GM12878 (cell line): ENCODE data around the gene STK32B. TPM values are rescaled to one million over a fixed set of nuclear protein-coding genes. Genes with fewer than 3 reads are reported as not detected.

ENCODE experiments used
- ATAC-seq: fragments of 200-7000 bp; cut with Tn5 transposase; 3 replicates; pipeline ENCODE4 v1.9.1; 2020; ENCODE audit warnings: mild to moderate bottlenecking, moderate library complexity
- BruUV-seq: library from RNA; stranded (reverse); fragments of 400-500 nt; replicated peaks from 2 replicates; lab custom pipeline; 2021; lab: Mats Ljungman, UMichigan
- CTCF ChIA-PET: fragments of 300-600 bp; sonication (Branson Sonifier 250); formaldehyde crosslinking; extraction: SDS; loops from one replicate; lab custom pipeline; 2021; ENCODE audit warnings: inconsistent platforms; lab: Yijun Ruan, JAX
- POLR2A ChIA-PET: fragments of 350-600 bp; formaldehyde crosslinking; extraction: SDS; loops from one replicate; lab custom pipeline; 2021; ENCODE audit warnings: inconsistent platforms; lab: Charles Lee
- RAD21 ChIA-PET: fragments of 300-600 bp; sonication (Branson Sonifier 250); formaldehyde crosslinking; loops from one replicate; lab custom pipeline; 2023; ENCODE audit warnings: antibody characterized with exemption; ENCODE audit not compliant: unreplicated experiment; lab: Charles Lee
- SMC1A ChIA-PET: fragments of 300-600 bp; sonication (Branson Sonifier 250); formaldehyde crosslinking; loops from one replicate; lab custom pipeline; 2023; ENCODE audit not compliant: unreplicated experiment, uncharacterized antibody; lab: Charles Lee
- DNase-seq: peaks from one replicate; pipeline ENCODE4 v3.0.0-alpha.2; 2011; ENCODE audit warnings: low read depth, low spot score
- FAIRE-seq: peaks from 3 replicates; lab custom pipeline; 2011; peaks lifted over from hg19 to GRCh38; lab: Jason Lieb, UNC
- H2AFZ ChIP-seq: 2 replicates; pipeline ENCODE4 v1.6.0; 2011; ENCODE audit warnings: low read depth, low read length, control low read depth; ENCODE audit not compliant: control insufficient read depth
- H3K27ac ChIP-seq: 2 replicates; pipeline ENCODE4 v1.5.1; 2011; ENCODE audit warnings: control low read depth; ENCODE audit not compliant: control insufficient read depth, insufficient read depth
- H3K27me3 ChIP-seq, 2 experiments: replicated peaks in 1 of 2; 2 replicates each; pipeline versions ENCODE4 v1.6.0 to v1.6.1; 2011; ENCODE audit warnings: low read length in 1 of 2; ENCODE audit not compliant: control insufficient read depth in 2 of 2, insufficient read depth in 2 of 2
- H3K36me3 ChIP-seq, 2 experiments: 2 replicates each; pipeline ENCODE4 v1.5.1; 2011; ENCODE audit warnings: low read length in 1 of 2; ENCODE audit not compliant: control insufficient read depth in 2 of 2, insufficient read depth in 2 of 2
- H3K4me1 ChIP-seq: 2 replicates; pipeline ENCODE4 v1.6.1; 2011; ENCODE audit warnings: mild to moderate bottlenecking, low read length, moderate library complexity, mixed read lengths; ENCODE audit not compliant: control insufficient read depth, insufficient read depth
- H3K4me2 ChIP-seq: 2 replicates; pipeline ENCODE4 v1.6.0; 2011; ENCODE audit warnings: control low read depth; ENCODE audit not compliant: control insufficient read depth, insufficient read depth
- H3K4me3 ChIP-seq: fragments of 200-600 bp; sonication (generic); 2 replicates; pipeline ENCODE4 v1.5.1; 2016
- H3K79me2 ChIP-seq: 2 replicates; pipeline ENCODE4 v1.6.0; 2011; ENCODE audit warnings: low read length; ENCODE audit not compliant: control insufficient read depth, insufficient read depth
- H3K9ac ChIP-seq: 2 replicates; pipeline ENCODE4 v1.8.0; 2011; ENCODE audit warnings: low read length, control low read depth, mixed read lengths; ENCODE audit not compliant: control insufficient read depth, insufficient read depth
- H3K9me3 ChIP-seq: replicated peaks from 3 replicates; pipeline ENCODE4 v1.5.1; 2011; ENCODE audit warnings: mild to moderate bottlenecking, low read length; ENCODE audit not compliant: control insufficient read depth, insufficient read depth
- H4K20me1 ChIP-seq: 2 replicates; pipeline ENCODE4 v1.6.0; 2011; ENCODE audit not compliant: control insufficient read depth, insufficient read depth
- ATF7 ChIP-seq: fragments of 450-650 bp; IDR thresholded peaks from 2 replicates; pipeline ENCODE4 v1.6.1; 2016; ENCODE audit warnings: low read depth, mild to moderate bottlenecking
- BCLAF1 ChIP-seq: fragments of 450-650 bp; IDR thresholded peaks from 2 replicates; pipeline ENCODE4 v1.6.1; 2017; ENCODE audit warnings: antibody characterized with exemption, mild to moderate bottlenecking, moderate library complexity
- CHD4 ChIP-seq: fragments of 200-600 bp; sonication (generic); IDR thresholded peaks from 2 replicates; pipeline ENCODE4 v1.6.1; 2016; ENCODE audit warnings: mild to moderate bottlenecking
- CUX1 ChIP-seq: IDR thresholded peaks from 2 replicates; pipeline ENCODE4 v1.6.1; 2012; ENCODE audit warnings: improper control_type of control experiment, low read depth, low read length; ENCODE audit not compliant: insufficient replicate concordance
- GATAD2B ChIP-seq: fragments of 450-650 bp; conservative IDR thresholded peaks from 2 replicates; pipeline ENCODE4 v1.6.1; 2017; ENCODE audit warnings: low read depth, mild to moderate bottlenecking, moderate library complexity
- NFIC ChIP-seq: IDR thresholded peaks from 2 replicates; pipeline ENCODE4 v1.6.1; 2012; ENCODE audit warnings: low read depth, mild to moderate bottlenecking, inconsistent platforms, low read length, moderate library complexity
- NFXL1 ChIP-seq: fragments of 450-650 bp; IDR thresholded peaks from 2 replicates; pipeline ENCODE4 v1.6.1; 2017; ENCODE audit warnings: antibody characterized with exemption, mild to moderate bottlenecking, borderline replicate concordance
- PAX8 ChIP-seq: fragments of 450-650 bp; IDR thresholded peaks from 2 replicates; pipeline ENCODE4 v1.6.1; 2017; ENCODE audit warnings: mild to moderate bottlenecking, moderate library complexity
- PKNOX1 ChIP-seq: fragments of 450-650 bp; IDR thresholded peaks from 2 replicates; pipeline ENCODE4 v1.6.1; 2016; ENCODE audit warnings: mild to moderate bottlenecking
- RB1 ChIP-seq: fragments of 450-650 bp; formaldehyde crosslinking; IDR thresholded peaks from 2 replicates; pipeline ENCODE4 v1.6.1; 2017; ENCODE audit warnings: mild to moderate bottlenecking, borderline replicate concordance
- SIN3A ChIP-seq: IDR thresholded peaks from 2 replicates; pipeline ENCODE4 v1.6.1; 2012; ENCODE audit warnings: low read depth, low read length, improper control_type of control experiment
- TARDBP ChIP-seq: IDR thresholded peaks from 2 replicates; pipeline ENCODE4 v1.6.1; 2016; ENCODE audit warnings: borderline replicate concordance
- ZBTB4 ChIP-seq: fragments of 450-650 bp; formaldehyde crosslinking; IDR thresholded peaks from 2 replicates; pipeline ENCODE4 v1.4.0; 2022; ENCODE audit warnings: mild to moderate bottlenecking, moderate library complexity
- WGBS: methylation state at CpG from one replicate; pipeline ENCODE4 v1.1.6; 2016; ENCODE audit warnings: low lambda C conversion rate; ENCODE audit not compliant: insufficient replicate concordance, insufficient coverage; ENCODE audit errors: missing lambda C conversion rate; 5-methylcytosine and 5-hydroxymethylcytosine counted together
- in situ Hi-C: fragments of 300-500 bp; cut with MboI; formaldehyde crosslinking; loops from 9 replicates; pipeline ENCODE4 v1.14.3; 2018; ENCODE audit warnings: mixed read lengths
- intact Hi-C: fragments of 100-400 bp; cut with micrococcal nuclease; formaldehyde crosslinking; loops from one replicate; pipeline ENCODE4 v1.14.2; 2022; ENCODE audit not compliant: unreplicated experiment
- polyA plus RNA-seq, 11 experiments: library from polyadenylated mRNA; depleted of rRNA in 4 of 11; unstranded in 6 of 11; stranded (reverse) in 5 of 11; fragments of >200 nt; fragmentation: Nextera tagmentation in 4 of 11; fragmentation: Illumina TruSeq in 1 of 11; extraction: Ambion mirVana in 4 of 11; extraction: Trizol in 1 of 11; gene quantifications; 1 replicate in 1 of 11; 2 replicates in 10 of 11; pipeline versions ENCODE4 v1.2.1 to v1.2.3, GENCODE V29; 2011 to 2016; ENCODE audit warnings: inconsistent platforms in 2 of 11, missing spikeins in 2 of 11, low read depth in 1 of 11
- total RNA-seq, 4 experiments: library from RNA; depleted of rRNA in 3 of 4; stranded (reverse); fragments of >200 nt in 3 of 4; fragmentation: Illumina TruSeq in 1 of 4; extraction: Trizol in 1 of 4; gene quantifications; 2 replicates each; pipeline versions ENCODE4 v1.2.1 to v1.2.3, GENCODE V29; 2013 to 2021

The STK32B gene
- total and polyA plus RNA-seq, 10 of the 15 experiments (the other 5 are each of a cell fraction or from before 2014, with no cell fraction given) = 0.04 to 0.12 (median 0.08) TPM; not detected in 7

GRCh38 chr4:5086535-5086934 lies 35.3 kb downstream of the STK32B start:
- no TSS peak for BruUV-seq
- POLR2A ChIA-PET = no interaction called here
- FAIRE-seq (no peak), DNase-seq (no peak), ATAC-seq (no peak)
- intact Hi-C loops = no loop called here
- Histone ChIP-seq H3K9ac (no peak overlapping the region), H3K4me1 (no peaks in the 10 kb centered on the region), H3K27ac (no peak overlapping the region), H4K20me1 (no peaks in the 10 kb centered on the region), H2AFZ (no peak overlapping the region), H3K4me2 (no peak overlapping the region), H3K4me3 (no peak overlapping the region), H3K79me2 (no peaks in the 10 kb centered on the region), H3K27me3 (no peaks in the 10 kb centered on the region), H3K9me3 (no peaks in the 10 kb centered on the region; the same call in 2 of the 3 replicates), H3K36me3 (no peaks in the 10 kb centered on the region)
- CTCF ChIA-PET = interaction anchor here (0.9 kb wide), 1 partner anchor 34 kb away, joined by 3 read pairs; no protein-coding TSS in a partner anchor
- in situ Hi-C loops = no loop called here
- RAD21 ChIA-PET = no interaction called here
- WGBS = 0% methylated on average over 1 of the region's 1 CpG
- SMC1A ChIA-PET = no interaction called here
- TF ChIP-seq CUX1 (no peak), TARDBP (no peak), GATAD2B (no peak), ZBTB4 (CRISPR knock-in tag) (no peak), RB1 (no peak), ATF7 (no peak), NFIC (no peak), SIN3A (no peak), CHD4 (no peak), BCLAF1 (no peak), PAX8 (no peak), NFXL1 (no peak), PKNOX1 (no peak)
